ENCODE results near the gene PRODH.
"Not testable (repeated sequence)": the region's sequence is repeated elsewhere in the genome, so short reads cannot be mapped to it uniquely, and the experiment has no call there.

PRODH gene

GRCh38 chr22:18953128-18953527 is 17.0 kb upstream of the PRODH start:
- not testable (repeated sequence) for H3K4me3 Mint-ChIP-seq; H3K4me1 Mint-ChIP-seq; DNase-seq (ENCODE audit: low spot score in 2 of 2); H3K27ac Mint-ChIP-seq; H3K36me3 Mint-ChIP-seq; ATAC-seq (ENCODE audit: low read depth); H3K9me3 Mint-ChIP-seq
- peaks cover 17% of the 10 kb centered on the region for H3K27me3 Mint-ChIP-seq

- H3K27ac Mint-ChIP-seq, result no peak overlapping the region
- no peaks in the 10 kb centered on the region for H3K4me1 Mint-ChIP-seq
- H3K4me3 Mint-ChIP-seq, result no peak overlapping the region
- H3K9me3 Mint-ChIP-seq, result no peaks in the 10 kb centered on the region
- H3K36me3 Mint-ChIP-seq, result no peaks in the 10 kb centered on the region
- ATAC-seq (ENCODE audit: low read depth), result no peak
- H3K27me3 Mint-ChIP-seq, result peaks cover 17% of the 10 kb centered on the region
- DNase-seq (ENCODE audit: low spot score in 2 of 2), result no peak
Measured at GRCh38 chr22:18952022-18952421, 15.9 kb upstream of the PRODH start.

GRCh38 chr22:18950141-18950540 is 14.0 kb upstream of the PRODH start:
- peaks cover 13% of the 10 kb centered on the region for H3K27me3 Mint-ChIP-seq
- no peak overlapping the region for H3K4me3 Mint-ChIP-seq
- DNase-seq (ENCODE audit: low spot score in 2 of 2), result no peak

GRCh38 chr22:18947905-18948304 is 11.8 kb upstream of the PRODH start:
- H3K27me3 Mint-ChIP-seq, result peaks cover 9% of the 10 kb centered on the region
- no peaks in the 10 kb centered on the region for H3K4me1 Mint-ChIP-seq
- DNase-seq (ENCODE audit: low spot score in 2 of 2) (no peak), ATAC-seq (ENCODE audit: low read depth) (no peak)
- no peaks in the 10 kb centered on the region for H3K9me3 Mint-ChIP-seq
- no peaks in the 10 kb centered on the region for H3K36me3 Mint-ChIP-seq
- no peak overlapping the region for H3K27ac Mint-ChIP-seq
- H3K4me3 Mint-ChIP-seq, result no peak overlapping the region

More at GRCh38 chr22:18950141-18950540, 14.0 kb upstream of the PRODH start:
- no peaks in the 10 kb centered on the region for H3K4me1 Mint-ChIP-seq
- H3K9me3 Mint-ChIP-seq, result no peaks in the 10 kb centered on the region
- H3K27ac Mint-ChIP-seq, result no peak overlapping the region
- ATAC-seq (ENCODE audit: low read depth), result no peak
- no peaks in the 10 kb centered on the region for H3K36me3 Mint-ChIP-seq

DNA sequence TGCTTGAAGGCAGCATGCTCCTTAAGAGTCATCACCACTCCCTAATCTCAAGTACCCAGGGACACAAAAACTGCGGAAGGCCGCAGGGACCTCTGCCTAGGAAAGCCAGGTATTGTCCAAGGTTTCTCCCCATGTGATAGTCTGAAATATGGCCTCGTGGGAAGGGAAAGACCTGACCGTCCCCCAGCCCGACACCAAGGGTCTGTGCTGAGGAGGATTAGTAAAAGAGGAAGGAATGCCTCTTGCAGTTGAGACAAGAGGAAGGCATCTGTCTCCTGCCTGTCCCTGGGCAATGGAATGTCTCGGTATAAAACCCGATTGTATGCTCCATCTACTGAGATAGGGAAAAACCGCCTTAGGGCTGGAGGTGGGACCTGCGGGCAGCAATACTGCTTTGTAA is 11.0 kb upstream of the PRODH start:
- DNase-seq (ENCODE audit: low spot score in 2 of 2); H3K27me3 Mint-ChIP-seq; H3K27ac Mint-ChIP-seq; H3K4me1 Mint-ChIP-seq; H3K4me3 Mint-ChIP-seq; H3K36me3 Mint-ChIP-seq; ATAC-seq (ENCODE audit: low read depth); H3K9me3 Mint-ChIP-seq: not testable (repeated sequence)

DNA sequence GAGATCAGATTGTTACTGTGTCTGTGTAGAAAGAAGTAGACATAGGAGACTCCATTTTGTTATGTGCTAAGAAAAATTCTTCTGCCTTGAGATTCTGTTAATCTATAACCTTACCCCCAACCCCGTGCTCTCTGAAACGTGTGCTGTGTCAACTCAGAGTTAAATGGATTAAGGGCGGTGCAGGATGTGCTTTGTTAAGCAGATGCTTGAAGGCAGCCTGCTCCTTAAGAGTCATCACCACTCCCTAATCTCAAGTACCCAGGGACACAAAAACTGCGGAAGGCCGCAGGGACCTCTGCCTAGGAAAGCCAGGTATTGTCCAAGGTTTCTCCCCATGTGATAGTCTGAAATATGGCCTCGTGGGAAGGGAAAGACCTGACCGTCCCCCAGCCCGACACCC is 2.6 kb upstream of the PRODH start:
- not testable (repeated sequence) for ATAC-seq (ENCODE audit: low read depth); H3K36me3 Mint-ChIP-seq; DNase-seq (ENCODE audit: low spot score in 2 of 2); H3K27ac Mint-ChIP-seq; H3K4me3 Mint-ChIP-seq; H3K9me3 Mint-ChIP-seq; H3K27me3 Mint-ChIP-seq; H3K4me1 Mint-ChIP-seq

- not testable (repeated sequence) for DNase-seq (ENCODE audit: low spot score in 2 of 2); H3K27me3 Mint-ChIP-seq; ATAC-seq (ENCODE audit: low read depth); H3K27ac Mint-ChIP-seq; H3K36me3 Mint-ChIP-seq; H3K4me3 Mint-ChIP-seq; H3K9me3 Mint-ChIP-seq; H3K4me1 Mint-ChIP-seq
Measured at GRCh38 chr22:18934688-18935087, 1.4 kb downstream of the PRODH start.

DNA sequence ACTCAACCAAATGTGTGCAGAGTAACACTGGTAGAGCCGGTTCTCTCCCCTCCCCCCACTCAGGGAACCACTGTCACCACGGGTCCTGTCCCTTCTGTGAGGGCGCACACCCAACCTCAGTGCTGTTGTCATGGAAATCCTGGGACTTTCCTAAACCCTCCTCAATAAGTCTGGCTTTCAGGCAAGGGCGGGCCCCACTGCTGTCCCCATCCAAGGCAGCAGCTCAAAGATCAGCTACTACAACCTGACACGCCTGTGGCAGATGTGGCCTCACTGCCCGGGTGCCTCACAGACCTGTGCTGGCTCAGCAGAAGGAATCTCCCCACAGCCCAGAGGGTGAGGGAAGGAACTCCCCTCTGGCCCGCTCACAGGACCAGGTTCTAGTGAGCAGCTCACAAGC is 2.2 kb downstream of the PRODH start:
- no peak for ATAC-seq (ENCODE audit: low read depth)
- no peaks in the 10 kb centered on the region for H3K36me3 Mint-ChIP-seq
- no peaks in the 10 kb centered on the region for H3K4me1 Mint-ChIP-seq
- H3K27ac Mint-ChIP-seq, result no peak overlapping the region
- no peaks in the 10 kb centered on the region for H3K27me3 Mint-ChIP-seq
- H3K4me3 Mint-ChIP-seq, result no peak overlapping the region
- no peaks in the 10 kb centered on the region for H3K9me3 Mint-ChIP-seq
- DNase-seq (ENCODE audit: low spot score in 2 of 2), result no peak

- no peak overlapping the region for H3K27ac Mint-ChIP-seq
- ATAC-seq (ENCODE audit: low read depth), result no peak
- no peaks in the 10 kb centered on the region for H3K36me3 Mint-ChIP-seq
- no peaks in the 10 kb centered on the region for H3K9me3 Mint-ChIP-seq
- no peak for DNase-seq (ENCODE audit: low spot score in 2 of 2)
- H3K27me3 Mint-ChIP-seq, result no peaks in the 10 kb centered on the region
- no peak overlapping the region for H3K4me3 Mint-ChIP-seq
- no peaks in the 10 kb centered on the region for H3K4me1 Mint-ChIP-seq
Measured at GRCh38 chr22:18931905-18932652, 4.0 kb downstream of the PRODH start.

DNA sequence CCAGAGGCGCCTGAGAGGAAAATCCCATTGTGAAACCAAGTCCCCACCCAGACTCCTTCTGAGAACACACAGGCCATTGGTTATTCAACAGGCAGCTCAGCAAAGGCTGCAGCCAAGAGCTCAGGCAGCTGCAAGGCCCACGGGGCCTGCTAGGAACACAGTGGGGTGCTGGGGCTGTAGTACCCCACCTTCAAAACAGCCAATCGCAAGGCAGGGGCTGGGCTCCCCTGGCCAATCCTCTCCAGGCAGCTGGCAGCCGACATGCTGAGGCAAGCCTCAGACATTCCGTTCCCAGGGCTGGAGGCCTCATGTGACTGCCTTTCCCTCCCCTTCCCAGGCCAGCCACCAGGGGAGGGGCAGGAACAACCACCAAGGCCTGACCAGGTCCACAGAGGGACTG is 6.6 kb downstream of the PRODH start:
- no peak overlapping the region for H3K4me3 Mint-ChIP-seq
- no peaks in the 10 kb centered on the region for H3K4me1 Mint-ChIP-seq
- ATAC-seq (ENCODE audit: low read depth) (no peak), DNase-seq (ENCODE audit: low spot score in 2 of 2) (no peak)
- H3K27ac Mint-ChIP-seq, result no peak overlapping the region
- H3K36me3 Mint-ChIP-seq, result no peaks in the 10 kb centered on the region
- no peaks in the 10 kb centered on the region for H3K27me3 Mint-ChIP-seq
- H3K9me3 Mint-ChIP-seq, result no peaks in the 10 kb centered on the region

DNA sequence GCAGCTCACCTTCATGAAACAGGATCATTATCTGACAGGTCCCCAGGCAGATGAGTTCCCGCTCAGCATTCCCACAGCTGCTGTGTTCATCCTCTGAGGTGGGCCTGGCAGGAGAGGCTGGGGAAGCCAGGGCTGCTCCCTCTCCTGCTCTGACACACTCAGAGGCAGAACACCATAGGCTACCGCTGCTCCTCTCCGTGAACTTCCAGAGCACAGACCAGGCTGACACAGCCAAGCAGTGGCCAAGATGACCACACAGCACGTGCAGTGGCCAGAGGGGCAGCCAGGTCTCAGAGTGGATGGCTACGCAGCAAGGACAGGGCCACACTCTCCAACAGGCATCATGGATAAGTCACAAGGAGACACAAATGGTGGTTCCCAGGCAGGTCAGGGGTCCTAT is 8.5 kb downstream of the PRODH start:
- Mint-ChIP-seq H3K36me3 (no peaks in the 10 kb centered on the region), H3K9me3 (no peaks in the 10 kb centered on the region), H3K27me3 (no peaks in the 10 kb centered on the region), H3K27ac (no peak overlapping the region), H3K4me3 (no peak overlapping the region), H3K4me1 (no peaks in the 10 kb centered on the region)
- ATAC-seq (ENCODE audit: low read depth), result no peak
- DNase-seq (ENCODE audit: low spot score in 2 of 2), result no peak

DNA sequence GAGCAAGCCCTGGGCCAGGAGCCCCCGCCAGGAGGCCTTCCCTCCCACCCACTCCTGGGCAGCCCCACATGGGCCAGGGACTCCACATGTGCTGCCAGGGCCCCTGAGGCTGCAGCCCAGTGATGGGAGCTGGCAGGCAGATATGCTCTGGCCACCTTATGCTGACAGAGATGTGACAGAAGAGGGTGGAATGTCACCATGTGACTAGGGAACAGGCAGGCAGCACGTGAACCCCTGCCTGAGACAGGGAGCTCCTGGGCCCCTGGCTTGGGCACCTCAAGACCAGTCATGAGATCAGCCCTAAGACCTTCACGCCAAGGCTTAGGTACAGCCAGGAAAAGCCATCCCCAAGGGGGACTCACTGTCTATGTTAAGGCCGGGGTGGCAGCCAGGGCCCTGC is 9.1 kb downstream of the PRODH start:
- Mint-ChIP-seq H3K27ac (no peak overlapping the region), H3K27me3 (no peaks in the 10 kb centered on the region), H3K9me3 (no peaks in the 10 kb centered on the region), H3K36me3 (no peaks in the 10 kb centered on the region), H3K4me3 (no peak overlapping the region), H3K4me1 (no peaks in the 10 kb centered on the region)
- DNase-seq (ENCODE audit: low spot score in 2 of 2), result no peak
- ATAC-seq (ENCODE audit: low read depth), result no peak

- no peaks in the 10 kb centered on the region for H3K4me1 Mint-ChIP-seq
- H3K9me3 Mint-ChIP-seq, result no peaks in the 10 kb centered on the region
- H3K4me3 Mint-ChIP-seq, result no peak overlapping the region
- H3K27ac Mint-ChIP-seq, result no peak overlapping the region
- no peaks in the 10 kb centered on the region for H3K27me3 Mint-ChIP-seq
- no peak for ATAC-seq (ENCODE audit: low read depth)
- DNase-seq (ENCODE audit: low spot score in 2 of 2), result no peak
- no peaks in the 10 kb centered on the region for H3K36me3 Mint-ChIP-seq
Measured at GRCh38 chr22:18925368-18926064, 10.6 kb downstream of the PRODH start.

GRCh38 chr22:18920257-18920902 is 15.7 kb downstream of the PRODH start:
- H3K36me3 Mint-ChIP-seq; H3K9me3 Mint-ChIP-seq; H3K4me1 Mint-ChIP-seq; H3K27me3 Mint-ChIP-seq; H3K27ac Mint-ChIP-seq; ATAC-seq (ENCODE audit: low read depth); DNase-seq (ENCODE audit: low spot score in 2 of 2); H3K4me3 Mint-ChIP-seq: not testable (repeated sequence)
